ENCODE measurements around the gene NOS1AP.
"Not testable (repeated sequence)": the region's sequence is repeated elsewhere in the genome, so short reads cannot be mapped to it uniquely, and the experiment has no call there.

Gene NOS1AP

GRCh38 chr1:162069334-162070093 lies at the start of gene NOS1AP:
Gene NOS1AP, plus strand, starts transcription at chr1:162069691. Its CDS starts 487 bp downstream, at chr1:162070178.
- peak in 55 of 56 donors; percentile 17 to 89 (median 65) for DNase-seq

- no peak for DNase-seq
Measured at GRCh38 chr1:162020150-162020549, 49.3 kb upstream of the NOS1AP start.

DNA sequence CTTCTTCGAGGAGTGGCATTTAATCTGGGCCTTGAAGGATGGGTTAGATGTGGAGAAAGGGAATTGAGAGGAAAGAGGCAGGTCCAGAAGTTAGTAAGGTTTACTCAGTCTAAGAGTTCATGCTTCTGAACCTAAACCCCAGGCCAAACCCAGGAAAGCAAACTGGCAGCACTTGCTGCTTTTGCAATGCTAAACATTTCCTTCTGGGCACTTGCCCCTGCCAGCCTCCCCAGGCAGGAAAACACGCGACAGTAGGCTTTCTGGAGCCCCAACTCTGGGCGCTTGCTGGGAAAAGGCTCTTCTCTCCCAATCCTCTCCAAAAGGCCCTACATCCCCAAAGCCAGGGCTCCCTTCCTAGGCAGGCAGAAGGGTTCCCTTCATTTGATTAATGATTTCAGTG lies 48.4 kb upstream of the NOS1AP start:
- DNase-seq = no peak

DNA sequence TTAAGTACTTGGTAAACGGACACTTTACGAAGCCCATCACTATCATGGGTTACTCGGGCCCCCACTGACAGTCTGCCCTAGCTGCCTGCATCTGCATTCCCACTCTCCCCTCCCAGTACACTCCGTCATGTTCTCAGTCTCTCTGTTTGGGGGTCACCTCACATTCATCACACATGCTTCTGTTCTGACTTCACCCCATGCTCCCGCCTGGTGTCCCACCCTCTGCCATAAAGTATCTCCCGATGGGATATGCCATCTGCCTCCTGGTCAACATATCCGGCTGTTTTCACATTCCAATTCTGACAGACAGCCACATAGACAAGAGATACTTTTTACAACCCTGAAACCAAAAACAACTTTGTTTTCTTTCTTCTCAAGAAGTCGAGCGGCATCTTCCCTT lies 46.9 kb upstream of the NOS1AP start:
- no peak for DNase-seq

- DNase-seq = no peak
Measured at GRCh38 chr1:162023181-162023546, 46.3 kb upstream of the NOS1AP start.

DNA sequence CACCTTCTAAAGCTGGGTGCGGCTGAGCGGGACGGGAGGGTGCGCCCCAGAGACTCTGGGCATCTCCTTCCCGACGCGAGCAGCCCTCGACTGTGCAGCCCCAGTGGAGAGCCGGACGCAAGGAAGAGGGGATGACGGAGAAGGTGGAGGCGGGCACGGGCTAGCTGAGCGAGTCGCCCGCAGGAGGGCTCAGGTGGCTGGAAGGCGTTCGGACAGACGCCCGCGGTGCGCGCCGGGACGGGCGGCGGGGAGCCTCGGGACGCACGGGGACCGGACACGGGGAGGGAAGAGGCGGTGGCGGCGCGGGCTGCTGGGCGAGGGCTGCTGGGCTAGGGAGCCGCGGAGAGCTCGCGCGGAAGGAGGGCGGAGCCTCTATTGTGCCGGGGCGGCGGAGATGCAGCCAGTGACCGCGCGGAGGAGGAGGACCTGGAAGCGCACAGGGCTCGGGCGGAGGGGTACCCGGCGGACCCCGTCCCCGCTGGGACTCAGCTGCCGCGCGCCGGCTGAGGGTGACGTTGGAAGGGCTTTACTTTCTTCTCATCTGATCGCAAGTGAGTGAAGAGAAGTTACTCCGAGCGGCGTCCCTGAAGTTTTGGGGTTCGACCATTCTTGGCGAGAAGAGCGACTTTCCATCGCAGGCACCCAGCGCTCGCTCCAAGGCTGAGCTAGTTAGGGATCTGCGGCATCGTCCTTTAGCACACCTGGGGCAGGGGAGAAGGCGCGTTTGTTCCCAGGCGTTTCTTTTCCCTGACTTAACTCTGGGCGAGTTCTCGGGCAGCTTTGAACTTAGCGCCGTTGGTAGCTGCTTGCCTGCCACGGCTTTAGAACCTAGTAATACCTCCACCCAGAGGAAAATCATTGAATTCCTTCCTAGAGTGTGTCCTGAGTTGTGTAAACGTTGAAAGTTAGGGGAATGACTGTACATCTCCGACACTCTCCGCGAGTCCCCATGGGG lies 45.7 kb upstream of the NOS1AP start, which contains the start of gene OLFML2B:
OLFML2B (minus strand) TSS at position 323 of the 955 bp plus-strand sequence. CDS start 439 bp downstream, outside the sequence.
- DNase-seq = peak in 25 of 56 donors; percentile 11 to 61 (median 28)

DNA sequence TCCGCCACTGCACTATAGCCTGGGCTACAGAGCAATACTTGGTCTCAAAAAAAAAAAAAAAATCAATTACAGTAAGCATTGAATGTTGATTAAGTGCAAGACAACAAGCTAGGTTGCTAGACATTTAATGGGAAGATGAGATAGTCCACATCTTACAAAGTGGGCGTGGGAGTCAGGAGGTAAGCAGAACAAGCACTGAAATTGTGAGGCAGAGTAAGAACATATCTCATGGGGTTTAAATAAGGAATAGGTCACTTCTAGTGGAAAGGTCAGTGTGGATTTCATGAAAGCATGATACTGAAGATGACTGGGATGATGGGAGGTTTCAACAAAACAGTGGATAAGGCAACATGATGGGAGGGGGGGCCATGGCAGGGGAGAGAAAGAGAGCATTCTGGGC lies 44.0 kb upstream of the NOS1AP start:
- no peak for DNase-seq

DNA sequence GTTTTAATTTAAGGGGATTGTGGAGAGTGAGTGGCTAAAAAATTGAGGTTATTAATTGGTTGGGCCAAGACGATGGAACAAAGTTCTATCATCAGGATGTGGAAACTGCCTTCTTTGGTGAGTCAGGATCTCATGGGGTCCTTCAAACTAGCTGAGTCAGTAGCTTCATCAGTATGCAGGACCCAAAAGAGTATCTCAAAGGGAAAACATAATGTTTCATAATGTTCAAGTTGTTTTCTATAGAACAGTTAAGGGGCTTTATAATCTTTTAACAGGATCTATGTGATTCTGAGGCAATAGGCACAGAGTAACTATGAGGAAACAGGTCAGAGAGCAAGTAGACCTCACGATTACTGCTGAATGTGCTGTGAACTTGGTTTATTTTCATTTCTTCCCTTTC lies 42.6 kb upstream of the NOS1AP start:
- no peak for DNase-seq

- peak in 2 of 56 donors; percentile 17 to 36 for DNase-seq
Measured at GRCh38 chr1:162028726-162029125, 40.8 kb upstream of the NOS1AP start.

DNA sequence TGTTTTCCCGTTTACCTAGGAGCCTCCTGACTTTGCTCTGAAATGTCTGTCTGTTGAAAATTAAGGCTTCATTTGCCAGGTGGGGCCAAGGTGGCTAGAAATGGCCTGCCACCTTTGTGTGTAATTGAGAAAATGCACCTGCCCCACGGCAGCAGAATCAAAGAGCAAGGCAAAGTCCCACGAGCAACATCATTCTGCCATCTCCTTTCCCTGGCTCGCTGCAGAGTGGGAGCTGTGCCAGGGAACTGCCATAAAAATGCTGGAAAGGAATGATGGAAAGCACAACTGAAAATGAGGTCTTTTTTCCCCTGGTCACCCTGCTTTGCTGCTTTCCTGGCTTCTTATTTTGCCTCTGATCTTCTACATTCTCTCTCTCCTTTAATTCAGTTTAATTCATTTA lies 40.3 kb upstream of the NOS1AP start:
- DNase-seq = no peak

DNA sequence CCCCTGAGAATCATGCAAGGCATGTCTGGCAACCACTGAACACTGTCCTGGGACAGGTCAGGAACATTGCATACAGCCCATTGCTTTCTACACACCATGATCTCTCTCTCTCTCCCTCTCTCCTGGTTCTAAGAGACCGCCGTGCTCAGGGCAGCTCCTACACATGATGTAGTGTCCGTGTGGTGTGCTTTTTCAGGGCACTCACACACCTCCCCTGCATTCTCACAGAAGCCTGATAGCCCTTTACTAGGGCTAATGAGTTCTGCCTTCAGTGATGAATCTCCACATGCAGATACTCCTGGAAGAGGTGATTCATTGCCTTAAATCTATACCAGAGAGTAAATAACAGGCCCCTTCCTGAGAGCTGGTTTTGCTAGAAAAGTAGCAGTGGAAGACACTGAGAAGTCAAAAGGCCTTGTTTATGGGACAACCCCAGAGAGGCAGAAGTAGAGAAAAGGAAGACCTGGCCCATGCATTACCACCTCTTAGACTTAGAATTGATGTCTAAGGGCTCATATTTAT lies 38.7 kb upstream of the NOS1AP start:
- no peak for DNase-seq

DNA sequence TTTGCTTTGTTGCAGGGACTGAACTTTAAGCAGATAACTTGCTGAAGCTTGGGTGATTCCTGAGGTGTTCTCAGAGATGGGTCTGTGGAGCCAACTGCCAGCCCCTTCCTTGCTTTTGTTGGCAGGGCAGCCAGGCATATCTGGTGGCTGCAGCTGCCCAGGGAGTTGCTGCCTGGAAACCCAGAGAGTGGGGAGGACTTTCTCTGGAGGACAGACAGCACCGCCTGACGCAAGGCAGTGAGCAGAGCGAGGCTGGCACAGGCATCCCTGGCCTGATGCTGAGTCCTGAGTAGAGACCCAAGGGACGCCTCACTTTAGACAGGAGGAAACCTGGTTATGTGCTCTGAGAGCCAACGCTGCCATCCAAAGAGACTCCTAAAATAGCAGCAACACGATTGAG lies 36.1 kb upstream of the NOS1AP start:
- peak in 26 of 56 donors; percentile 4 to 69 (median 33) for DNase-seq

- DNase-seq = no peak
Measured at GRCh38 chr1:162035241-162035640, 34.2 kb upstream of the NOS1AP start.

- DNase-seq = no peak
Measured at GRCh38 chr1:162036163-162036562, 33.3 kb upstream of the NOS1AP start.

DNA sequence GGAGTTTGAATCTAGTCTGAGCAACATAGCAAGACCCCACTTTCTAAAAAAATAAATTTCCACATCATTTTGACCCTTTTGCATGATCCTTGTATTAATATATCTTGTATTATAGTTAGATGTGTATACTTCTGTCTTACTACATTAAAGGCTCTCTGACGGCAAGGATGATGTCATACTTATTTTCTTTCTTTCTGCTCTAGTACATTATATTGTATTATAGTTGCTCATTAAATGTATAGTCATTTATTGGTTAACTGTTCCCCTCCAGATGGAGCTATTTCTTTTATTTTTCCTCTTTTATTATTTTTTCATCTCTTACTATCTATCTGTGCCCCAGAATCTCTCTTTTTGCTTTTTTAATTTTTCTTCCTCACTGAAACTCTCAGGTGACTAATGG lies 30.9 kb upstream of the NOS1AP start:
- DNase-seq = no peak

GRCh38 chr1:162040001-162040400 lies 29.5 kb upstream of the NOS1AP start:
- no peak for DNase-seq

GRCh38 chr1:162040657-162041056 lies 28.8 kb upstream of the NOS1AP start:
- no peak for DNase-seq

GRCh38 chr1:162042361-162042760 lies 27.1 kb upstream of the NOS1AP start:
- no peak for DNase-seq

DNA sequence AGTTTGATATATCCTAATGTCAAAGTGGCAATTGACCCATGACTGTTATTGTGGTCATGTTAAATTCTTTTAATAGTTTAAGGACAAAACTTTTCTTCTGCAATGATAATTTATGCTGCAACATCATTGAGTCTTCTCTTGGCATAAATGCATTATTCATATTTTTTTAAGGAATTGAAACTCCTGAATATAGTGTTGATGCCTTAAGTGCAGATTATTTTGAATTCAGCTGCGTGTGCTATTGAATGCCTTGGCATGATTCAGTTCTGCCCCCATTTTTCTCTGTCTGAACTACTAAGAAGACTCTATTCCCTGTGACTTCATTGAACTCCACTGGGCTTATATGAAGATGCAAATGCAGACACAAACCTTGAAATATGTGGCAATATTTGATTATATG lies 22.6 kb upstream of the NOS1AP start:
- DNase-seq = no peak

DNA sequence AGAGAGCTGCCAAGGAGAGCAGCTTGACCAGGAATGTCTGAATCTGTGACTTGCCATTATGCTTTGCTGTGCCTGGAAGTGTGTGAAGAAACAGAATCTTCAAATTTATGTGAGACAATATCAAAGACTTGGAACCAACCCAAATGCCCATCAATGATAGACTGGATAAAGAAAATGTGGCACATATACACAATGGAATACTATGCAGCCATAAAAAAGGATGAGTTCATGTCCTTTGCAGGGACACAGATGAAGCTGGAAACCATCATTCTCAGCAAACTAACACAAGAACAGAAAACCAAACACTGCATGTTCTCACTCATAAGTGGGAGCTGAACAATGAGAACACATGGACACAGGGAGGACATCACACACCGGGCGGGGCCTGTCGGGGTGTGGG lies 15.5 kb upstream of the NOS1AP start:
- not testable (repeated sequence) for DNase-seq

DNA sequence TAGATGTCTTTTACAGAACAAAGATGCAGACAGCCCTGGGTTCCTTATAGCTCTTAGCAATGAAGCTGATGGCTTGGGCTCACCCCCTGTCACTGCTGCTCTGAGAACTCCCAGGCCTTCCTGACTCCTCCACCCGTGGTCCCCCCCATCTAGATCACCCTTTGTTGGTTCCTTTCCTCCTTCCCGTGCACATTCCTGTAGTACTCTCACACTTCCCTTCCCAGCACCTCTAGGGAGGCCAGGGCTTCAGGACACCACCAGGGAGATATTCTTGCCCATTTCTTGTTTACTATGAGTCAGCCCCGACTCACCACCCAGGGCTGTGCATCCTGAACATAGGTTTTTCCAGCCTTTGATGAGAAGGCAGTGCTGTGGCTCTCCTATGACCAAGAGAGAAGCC lies 14.4 kb upstream of the NOS1AP start:
- DNase-seq = no peak

- DNase-seq = peak in 49 of 56 donors; percentile 13 to 81 (median 44)
Measured at GRCh38 chr1:162056043-162056442, 13.4 kb upstream of the NOS1AP start.

Measured in amygdala (tissue), 56 donors.